Measurements from ENCODE around the gene USP49.

Gene USP49

GRCh38 chr6:41781366-41781730 is 113.8 kb downstream of the USP49 start:
- DNase-seq (ENCODE audit: low spot score): no peak
- Histone ChIP-seq H3K27ac (peak overlapping the region; percentile 29 to 88), H3K4me3 (peak overlapping the region; percentile 73)
- TF ChIP-seq CTCF (IDR thresholded peaks at IDR 0.05): no peak

- no peak for DNase-seq (ENCODE audit: low spot score)
These were observed 114.4 kb downstream of the USP49 start, which contains the start of gene PRICKLE4 for GRCh38 chr6:41780551-41781365. Gene PRICKLE4, plus strand, starts transcription at chr6:41780782. Its CDS starts 2,692 bp downstream, at chr6:41783474.

GRCh38 chr6:41779788-41780550 is 115.2 kb downstream of the USP49 start, which contains the start of gene FRS3:
Gene FRS3, minus strand, starts transcription at chr6:41779900. Its CDS starts 2,913 bp downstream, at chr6:41776987.
- Histone ChIP-seq H3K27ac (peak within 1 kb of the TSS; percentile 29 to 88), H3K4me3 (peak within 1 kb of the TSS; percentile 73)
- TF ChIP-seq CTCF (IDR thresholded peaks at IDR 0.05): peak; percentile 86
- DNase-seq (ENCODE audit: low spot score): peak; percentile 99

More at GRCh38 chr6:41780551-41781365, 114.4 kb downstream of the USP49 start, which contains the start of gene PRICKLE4:
- Histone ChIP-seq H3K27ac (peak within 1 kb of the TSS; percentile 29 to 88), H3K4me3 (peak within 1 kb of the TSS; percentile 73)
- TF ChIP-seq CTCF (IDR thresholded peaks at IDR 0.05): no peak

GRCh38 chr6:41779336-41779735 is 115.8 kb downstream of the USP49 start:
- DNase-seq (ENCODE audit: low spot score): no peak
- Histone ChIP-seq H3K4me3 (peak overlapping the region; percentile 73), H3K27ac (peak overlapping the region in 1 of 2 donors; percentile 88)
- TF ChIP-seq CTCF (IDR thresholded peaks at IDR 0.05): no peak

GRCh38 chr6:41778895-41779294 is 116.3 kb downstream of the USP49 start:
- no peak for TF ChIP-seq CTCF (IDR thresholded peaks at IDR 0.05)
- no peak for DNase-seq (ENCODE audit: low spot score)
- H3K4me3 ChIP-seq: peak overlapping the region; percentile 73
- H3K27ac ChIP-seq: peak overlapping the region in 1 of 2 donors; percentile 88

GRCh38 chr6:41777551-41778285 is 117.5 kb downstream of the USP49 start:
- TF ChIP-seq CTCF (IDR thresholded peaks at IDR 0.05): no peak
- Histone ChIP-seq H3K4me3 (no peak overlapping the region), H3K27ac (peak overlapping the region in 1 of 2 donors; percentile 34)
- no peak for DNase-seq (ENCODE audit: low spot score)
